Stomach (tissue), 4 donors: ENCODE data around the gene GRK2.

ENCODE experiments used
- CTCF ChIP-seq, 7 experiments: fragments of 450-650 bp in 4 of 7; fragments of 200-600 bp in 3 of 7; sonication (generic) in 3 of 7; IDR thresholded peaks; one replicate each; pipeline ENCODE4 v1.5.1; 2016 to 2019; ENCODE audit warnings: antibody characterized with exemption in 7 of 7, control low read depth in 2 of 7, mild to moderate bottlenecking in 1 of 7
- EP300 ChIP-seq: sonication (generic); formaldehyde crosslinking; IDR thresholded peaks from one replicate; pipeline ENCODE4 v1.6.1; 2017; ENCODE audit warnings: antibody characterized with exemption
- POLR2A ChIP-seq, 4 donors: fragments of 450-650 bp; IDR thresholded peaks; one replicate each; pipeline ENCODE4 v1.6.1; 2016; ENCODE audit warnings: antibody characterized with exemption in 4 of 4, control low read depth in 2 of 4, mild to moderate bottlenecking in 1 of 4, moderate library complexity in 1 of 4
- POLR2AphosphoS5 ChIP-seq, 3 donors: sonication (generic); formaldehyde crosslinking; IDR thresholded peaks; one replicate each; pipeline ENCODE4 v1.6.1; 2016; ENCODE audit warnings: antibody characterized with exemption in 3 of 3

DNA sequence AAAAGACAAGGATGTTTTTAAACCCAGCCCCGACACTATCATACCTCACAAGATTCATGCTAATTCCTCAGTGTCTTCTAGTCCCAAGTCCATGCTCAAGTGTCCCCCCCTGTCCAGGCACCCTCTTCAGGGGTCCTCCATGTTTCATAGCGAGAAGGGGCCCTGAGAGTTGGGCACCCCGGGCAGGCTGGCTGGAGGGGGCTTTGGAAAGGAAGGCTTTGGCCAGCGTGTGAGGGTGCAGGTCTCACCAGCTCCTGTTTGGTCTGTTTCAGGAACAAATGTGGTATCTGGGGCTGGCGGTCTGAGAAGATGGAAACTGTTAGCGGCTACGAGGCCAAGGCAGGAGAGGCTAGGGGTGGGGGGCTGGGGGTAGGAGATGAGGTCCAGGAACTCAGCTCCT lies 32.5 kb downstream of the GRK2 start:
- TF ChIP-seq CTCF (IDR thresholded peaks at IDR 0.05) (no peak), POLR2A (IDR thresholded peaks at IDR 0.05) (no peak), EP300 (no peak), POLR2AphosphoS5 (IDR thresholded peaks at IDR 0.05) (no peak)
